Kidney (tissue), 14 donors: ENCODE data around the gene PLEKHO2. TPM values are rescaled to one million over a fixed set of nuclear protein-coding genes. Genes with fewer than 3 reads are reported as not detected.

ENCODE experiments used
- DNase-seq, 5 donors: peaks; one replicate each; pipeline ENCODE4 v3.0.0-alpha.2; 2013 to 2020
- FAIRE-seq: peaks from 2 replicates; lab custom pipeline; 2012; peaks lifted over from hg19 to GRCh38; lab: Jason Lieb, UNC
- H3K27ac ChIP-seq, 2 donors: one replicate each; pipeline ENCODE4 v1.7.0; 2013; ENCODE audit warnings: low read depth in 2 of 2, low read length in 2 of 2, inconsistent platforms in 1 of 2
- H3K27me3 ChIP-seq: one replicate; pipeline ENCODE4 v1.7.1; 2013; ENCODE audit warnings: low read length, inconsistent platforms; ENCODE audit not compliant: control insufficient read depth, insufficient read depth
- H3K36me3 ChIP-seq, 3 donors: one replicate each; pipeline versions ENCODE4 v1.7.0 to v1.7.1; 2013; ENCODE audit warnings: low read length in 3 of 3, control low read depth in 1 of 3, inconsistent platforms in 1 of 3; ENCODE audit not compliant: insufficient read depth in 3 of 3, control insufficient read depth in 2 of 3
- H3K4me1 ChIP-seq, 3 donors: one replicate each; pipeline versions ENCODE4 v1.7.0 to v1.7.1; 2013; ENCODE audit warnings: low read length in 3 of 3, inconsistent platforms in 1 of 3, low read depth in 1 of 3; ENCODE audit not compliant: control insufficient read depth in 2 of 3, insufficient read depth in 2 of 3
- H3K4me3 ChIP-seq, 3 donors: one replicate each; pipeline versions ENCODE4 v1.7.0 to v1.8.1; 2013; ENCODE audit warnings: low read length in 3 of 3, control low read depth in 1 of 3, inconsistent platforms in 1 of 3
- H3K9ac ChIP-seq, 3 donors: one replicate each; pipeline versions ENCODE4 v1.7.0 to v1.7.1; 2013; ENCODE audit warnings: low read length in 3 of 3, control low read depth in 1 of 3, inconsistent platforms in 1 of 3
- H3K9me3 ChIP-seq, 3 donors: one replicate each; pipeline versions ENCODE4 v1.7.0 to v1.7.1; 2013; ENCODE audit warnings: low read length in 3 of 3, control low read depth in 1 of 3, inconsistent platforms in 1 of 3; ENCODE audit not compliant: control insufficient read depth in 2 of 3, insufficient read depth in 1 of 3
- CTCF ChIP-seq: IDR thresholded peaks from 3 replicates; pipeline ENCODE4 v1.5.1; 2012; ENCODE audit warnings: mild to moderate bottlenecking, moderate library complexity, borderline replicate concordance; ENCODE audit not compliant: insufficient read depth; ENCODE audit errors: extremely low read depth
- intact Hi-C: fragments of 100-400 bp; cut with DNase I; formaldehyde crosslinking; loops from one replicate; pipeline ENCODE4 v1.11.1; 2022
- polyA plus RNA-seq: library from polyadenylated mRNA; stranded (reverse); fragments of 350-450 nt; fragmentation: Illumina TruSeq; extraction: RNeasy Lipid Tissue Mini Kit (QIAGEN cat#74804); gene quantifications from one replicate; pipeline ENCODE4 v1.2.3, GENCODE V29; 2014; ENCODE audit warnings: low read depth, low replicate concordance; ENCODE audit not compliant: insufficient read depth
- total RNA-seq: library from RNA; stranded (reverse); fragmentation: NEBNext Ultra II Directional; extraction: Animal tissue kit (Norgen Biotek cat#: 25700); gene quantifications from one replicate; pipeline ENCODE4 v1.2.1, GENCODE V29; 2021
- donor health status: control.
- donor health status: control.
- donor health status: control.
- donor health status: control.
- donor health status: control.
- donor health status: DM: yes; HTN: yes; CAD: no.
- donor health status: Normal renal cell carcinoma (clear cell type).

Gene PLEKHO2
- total and polyA plus RNA-seq, 2 donors from 2014 or later = 12.0 to 48.6 TPM

- no peak for FAIRE-seq
- peaks cover 0 to 6% (median 0%) of the 10 kb centered on the region in 3 donors for H3K9me3 ChIP-seq
- intact Hi-C loops = loop anchor here (10.0 kb wide), 2 partner anchors 59 to 169 kb away; partner anchors contain the start of gene PLEKHO2
These were observed 62.5 kb downstream of the PLEKHO2 start for GRCh38 chr15:64904189-64904588.

GRCh38 chr15:64905119-64905831, 63.6 kb downstream of the PLEKHO2 start:
- H3K27ac ChIP-seq = no peak overlapping the region
- FAIRE-seq = no peak
- peaks cover 0 to 6% (median 0%) of the 10 kb centered on the region in 3 donors for H3K9me3 ChIP-seq
- H3K36me3 ChIP-seq = no peaks in the 10 kb centered on the region
- intact Hi-C loops = loop anchor here (10.0 kb wide), 2 partner anchors 60 to 170 kb away; partner anchors contain the start of gene PLEKHO2
- no peaks in the 10 kb centered on the region for H3K27me3 ChIP-seq
- H3K4me3 ChIP-seq = peak overlapping the region; percentile 17 to 69 (median 62)
- peak; percentile 84 to 89 (median 88) for DNase-seq
- H3K9ac ChIP-seq = no peak overlapping the region
- TF ChIP-seq CTCF = peak; percentile 82
- peaks cover 0 to 6% (median 0%) of the 10 kb centered on the region in 3 donors for H3K4me1 ChIP-seq

More at GRCh38 chr15:64904189-64904588, 62.5 kb downstream of the PLEKHO2 start:
- no peak overlapping the region for H3K4me3 ChIP-seq
- no peak for DNase-seq
- no peak overlapping the region for H3K27ac ChIP-seq
- H3K9ac ChIP-seq = no peak overlapping the region
- no peak for TF ChIP-seq CTCF
- no peaks in the 10 kb centered on the region for H3K27me3 ChIP-seq
- H3K4me1 ChIP-seq = peaks cover 0 to 6% (median 0%) of the 10 kb centered on the region in 3 donors
- H3K36me3 ChIP-seq = no peaks in the 10 kb centered on the region

GRCh38 chr15:64905941-64906340, 64.2 kb downstream of the PLEKHO2 start:
- Histone ChIP-seq H3K36me3 (no peaks in the 10 kb centered on the region), H3K9ac (no peak overlapping the region), H3K27me3 (no peaks in the 10 kb centered on the region), H3K9me3 (peaks cover 0 to 3% (median 0%) of the 10 kb centered on the region in 3 donors), H3K27ac (no peak overlapping the region), H3K4me1 (peaks cover 0 to 6% (median 0%) of the 10 kb centered on the region in 3 donors), H3K4me3 (no peak overlapping the region)
- intact Hi-C loops = loop anchor here (10.0 kb wide), 2 partner anchors 61 to 171 kb away; partner anchors contain the start of gene PLEKHO2
- DNase-seq (peak in 1 of 5 donors; percentile 53), FAIRE-seq (no peak)
- no peak for TF ChIP-seq CTCF
